Gastrocnemius medialis (tissue), 4 donors: ENCODE measurements around the gene RNF14. TPM values are rescaled to one million over a fixed set of nuclear protein-coding genes. Genes with fewer than 3 reads are reported as not detected.

ENCODE experiments used
- ATAC-seq, 2 donors: fragments of 150-250 bp; one replicate each; pipeline ENCODE4 v1.9.1; 2016
- DNase-seq, 2 donors: peaks; one replicate each; pipeline ENCODE4 v3.0.0-alpha.2; 2019
- H3K27ac ChIP-seq, 4 donors: fragments of 200-600 bp; sonication (generic); 1 replicate in 1 of 4; 2 replicates in 3 of 4; pipeline ENCODE4 v1.5.1; 2016 to 2018; ENCODE audit warnings: mild to moderate bottlenecking in 2 of 4, moderate library complexity in 1 of 4
- H3K27me3 ChIP-seq, 3 donors: fragments of 200-600 bp; sonication (generic) in 2 of 3; 1 replicate in 1 of 3; 2 replicates in 2 of 3; pipeline versions ENCODE4 v1.5.1 to v1.6.0; 2016 to 2019; ENCODE audit warnings: mild to moderate bottlenecking in 1 of 3, moderate library complexity in 1 of 3
- H3K36me3 ChIP-seq, 2 donors: fragments of 200-600 bp; sonication (generic) in 1 of 2; one replicate each; pipeline ENCODE4 v1.5.1; 2017 to 2018
- H3K4me1 ChIP-seq, 2 donors: fragments of 200-600 bp; sonication (generic) in 1 of 2; one replicate each; pipeline ENCODE4 v1.5.1; 2016 to 2017; ENCODE audit warnings: mild to moderate bottlenecking in 2 of 2
- H3K4me3 ChIP-seq, 4 donors: fragments of 200-600 bp; sonication (generic) in 3 of 4; 1 replicate in 1 of 4; 2 replicates in 3 of 4; pipeline ENCODE4 v1.5.1; 2016 to 2019; ENCODE audit warnings: mild to moderate bottlenecking in 2 of 4
- H3K9me3 ChIP-seq, 3 donors: fragments of 200-600 bp; sonication (generic) in 2 of 3; 1 replicate in 1 of 3; 2 replicates in 2 of 3; pipeline ENCODE4 v1.5.1; 2016 to 2019
- CTCF ChIP-seq, 5 experiments: fragments of 450-650 bp in 3 of 5; fragments of 200-600 bp in 2 of 5; sonication (generic) in 2 of 5; IDR thresholded peaks in 4 of 5; conservative IDR thresholded peaks in 1 of 5; 1 replicate in 4 of 5; 2 replicates in 1 of 5; pipeline ENCODE4 v1.5.1; 2016 to 2019; ENCODE audit warnings: antibody characterized with exemption in 5 of 5, mild to moderate bottlenecking in 3 of 5, moderate library complexity in 3 of 5
- POLR2A ChIP-seq, 2 donors: fragments of 450-650 bp; IDR thresholded peaks; one replicate each; pipeline ENCODE4 v1.6.1; 2017; ENCODE audit warnings: antibody characterized with exemption in 2 of 2, mild to moderate bottlenecking in 2 of 2, moderate library complexity in 2 of 2
- in situ Hi-C, 4 donors: fragments of 200-750 bp; cut with MboI; loops; one replicate each; pipeline versions ENCODE4 v1.15.0 to v1.8.0; 2017; ENCODE audit warnings: low sequenced_read_pairs in 4 of 4
- intact Hi-C: fragments of 100-400 bp; cut with DNase I; formaldehyde crosslinking; loops from one replicate; pipeline ENCODE4 v1.15.1; 2023; ENCODE audit warnings: low total_unique reads
- total RNA-seq, 4 donors: library from RNA; depleted of rRNA; stranded (reverse); fragments of >200 nt; gene quantifications; one replicate each; pipeline versions ENCODE4 v1.1.0 to v1.2.3, GENCODE V29; 2016

RNF14 gene
- total RNA-seq, 4 donors from 2014 or later, result 71.4 to 107 (median 84.5) TPM

GRCh38 chr5:141960449-141961323 lies 8.2 kb upstream of the RNF14 start:
- H3K9me3 ChIP-seq, result no peaks in the 10 kb centered on the region
- no peaks in the 10 kb centered on the region for H3K36me3 ChIP-seq
- no peaks in the 10 kb centered on the region for H3K27me3 ChIP-seq
- intact Hi-C loops, result loop anchor here (1.0 to 2.0 kb wide), 2 partner anchors 82 to 268 kb away; partner anchors contain the start of gene PCDH1
- DNase-seq (peak; percentile 72 to 79), ATAC-seq (peak; percentile 83 to 91)
- TF ChIP-seq POLR2A (IDR thresholded peaks at IDR 0.05), result no peak
- peak; percentile 78 to 87 (median 84) for TF ChIP-seq CTCF (IDR thresholded peaks at IDR 0.05 in 4 of 5, conservative IDR thresholded peaks at IDR 0.05 in 1 of 5)
- H3K27ac ChIP-seq, result peak overlapping the region in 1 of 4 donors; percentile 45
- in situ Hi-C loops, result loop anchor here in 1 of 4 donors (5.0 kb wide), 1 partner anchor 268 kb away; no protein-coding TSS in a partner anchor
- no peak overlapping the region for H3K4me3 ChIP-seq
- peaks cover 0 to 3% of the 10 kb centered on the region in 2 donors for H3K4me1 ChIP-seq

DNA sequence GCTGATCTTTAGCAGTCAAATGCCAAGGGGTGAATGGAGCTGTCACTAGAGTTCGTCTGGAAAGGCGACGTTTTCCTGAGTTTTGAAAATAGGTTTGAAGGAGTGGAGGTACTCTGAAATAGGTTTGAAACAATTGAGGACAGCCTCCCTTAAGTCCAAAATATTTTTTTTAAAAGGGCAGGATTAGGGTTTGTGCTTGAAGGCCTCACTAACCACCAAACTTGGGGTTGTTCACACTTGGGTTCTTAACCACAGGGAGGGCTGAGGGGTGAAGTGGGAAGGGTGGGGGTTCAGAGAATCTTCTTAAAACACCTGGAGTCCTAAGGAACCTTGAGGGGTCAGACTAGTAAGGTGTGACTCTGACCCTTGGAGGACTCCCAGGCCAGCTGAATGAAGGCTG lies 7.4 kb upstream of the RNF14 start:
- Histone ChIP-seq H3K4me3 (no peak overlapping the region), H3K27ac (no peak overlapping the region), H3K9me3 (no peaks in the 10 kb centered on the region), H3K27me3 (no peaks in the 10 kb centered on the region), H3K4me1 (peaks cover 0 to 3% of the 10 kb centered on the region in 2 donors), H3K36me3 (no peaks in the 10 kb centered on the region)
- DNase-seq (no peak), ATAC-seq (no peak)
- in situ Hi-C loops, result loop anchor here in 1 of 4 donors (5.0 kb wide), 1 partner anchor 269 kb away; no protein-coding TSS in a partner anchor
- TF ChIP-seq CTCF (IDR thresholded peaks at IDR 0.05 in 4 of 5, conservative IDR thresholded peaks at IDR 0.05 in 1 of 5) (no peak), POLR2A (IDR thresholded peaks at IDR 0.05) (no peak)
- intact Hi-C loops, result loop anchor here (2.0 kb wide), 1 partner anchor 83 kb away; the partner anchor contains the start of gene PCDH1

GRCh38 chr5:141963701-141964100 lies 5.2 kb upstream of the RNF14 start:
- Histone ChIP-seq H3K9me3 (no peaks in the 10 kb centered on the region), H3K27ac (no peak overlapping the region), H3K4me3 (no peak overlapping the region), H3K36me3 (no peaks in the 10 kb centered on the region), H3K4me1 (peaks cover 0 to 9% of the 10 kb centered on the region in 2 donors), H3K27me3 (no peaks in the 10 kb centered on the region)
- in situ Hi-C loops (loop anchor here in 1 of 4 donors (5.0 kb wide), 1 partner anchor 271 kb away; no protein-coding TSS in a partner anchor), intact Hi-C loops (no loop called here)
- TF ChIP-seq POLR2A (IDR thresholded peaks at IDR 0.05) (no peak), CTCF (IDR thresholded peaks at IDR 0.05 in 4 of 5, conservative IDR thresholded peaks at IDR 0.05 in 1 of 5) (no peak)
- ATAC-seq, result no peak
- DNase-seq, result no peak

DNA sequence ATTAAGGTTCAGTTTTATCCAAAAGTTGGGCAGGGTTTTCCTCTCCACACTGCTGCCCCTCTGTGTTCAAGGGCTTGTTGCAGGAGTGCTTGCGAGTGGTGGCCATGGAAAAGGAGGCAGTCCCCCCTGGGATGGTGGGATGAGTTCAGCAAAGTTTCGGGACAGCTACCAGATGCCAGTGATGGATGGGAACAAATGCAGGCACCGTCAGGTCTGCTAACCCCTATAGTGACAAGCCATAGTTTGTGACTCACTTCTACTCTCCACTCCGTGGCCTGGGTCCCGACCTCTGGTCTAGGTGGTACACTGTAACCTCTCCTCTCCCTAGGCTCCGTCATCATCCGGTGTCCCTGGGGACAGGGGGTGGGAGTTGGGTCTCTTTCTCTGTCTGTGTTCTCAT lies 3.8 kb upstream of the RNF14 start:
- ATAC-seq (no peak), DNase-seq (no peak)
- peaks cover 6 to 14% of the 10 kb centered on the region in 2 donors for H3K4me1 ChIP-seq
- TF ChIP-seq CTCF (IDR thresholded peaks at IDR 0.05 in 4 of 5, conservative IDR thresholded peaks at IDR 0.05 in 1 of 5) (no peak), POLR2A (IDR thresholded peaks at IDR 0.05) (no peak)
- no peaks in the 10 kb centered on the region for H3K9me3 ChIP-seq
- intact Hi-C loops, result no loop called here
- no peak overlapping the region for H3K27ac ChIP-seq
- H3K27me3 ChIP-seq, result no peaks in the 10 kb centered on the region
- no peak overlapping the region for H3K4me3 ChIP-seq
- in situ Hi-C loops, result no loop called here
- no peaks in the 10 kb centered on the region for H3K36me3 ChIP-seq
